GM23338 (cell line): ENCODE data around the gene RHEBL1.

Experiments used
- CTCF ChIP-seq, 2 experiments: fragments of 200-600 bp in 1 of 2; sonication (generic) in 1 of 2; conservative IDR thresholded peaks; 2 replicates each; pipeline versions ENCODE4 v1.5.1 to v1.6.1; 2016 to 2017; ENCODE audit warnings: antibody characterized with exemption in 2 of 2, low read depth in 2 of 2, mild to moderate bottlenecking in 2 of 2, moderate library complexity in 1 of 2
- EZH2 ChIP-seq: fragments of 200-600 bp; sonication (generic); IDR thresholded peaks from one replicate; pipeline ENCODE4 v1.8.0; 2017; ENCODE audit warnings: antibody characterized with exemption, mild to moderate bottlenecking, low read depth; ENCODE audit not compliant: unreplicated experiment
- EZH2phosphoT487 ChIP-seq: fragments of 200-600 bp; sonication (generic); IDR thresholded peaks from one replicate; pipeline ENCODE4 v1.8.1; 2018; ENCODE audit warnings: antibody characterized with exemption; ENCODE audit not compliant: unreplicated experiment
- REST ChIP-seq: IDR thresholded peaks from one replicate; pipeline ENCODE4 v1.6.1; 2018; ENCODE audit warnings: antibody characterized with exemption; ENCODE audit not compliant: unreplicated experiment
- ZNF331 ChIP-seq: fragments of 250-450 bp; sonication (Bioruptor Pico); IDR thresholded peaks from 2 replicates; pipeline ENCODE4 v1.5.0; 2020; ENCODE audit warnings: low read depth, mild to moderate bottlenecking, moderate library complexity

- TF ChIP-seq REST: no peak
- no peak for TF ChIP-seq CTCF (conservative IDR thresholded peaks at IDR 0.05; ENCODE audit: low read depth in 2 of 2)
- TF ChIP-seq EZH2: no peak
- TF ChIP-seq EZH2phosphoT487: no peak
- no peak for TF ChIP-seq ZNF331 (CRISPR knock-in tag)
Measured at GRCh38 chr12:49059299-49060171, 10.2 kb downstream of the RHEBL1 start.
